HepG2 (cell line): ENCODE results near the gene PLCG1. TPM values are rescaled to one million over a fixed set of nuclear protein-coding genes. Genes with fewer than 3 reads are reported as not detected.

Experiments
- E2F2 ChIP-seq: sonication (generic); formaldehyde crosslinking; IDR thresholded peaks from 2 replicates; pipeline ENCODE4 v1.4.0; 2020; ENCODE audit warnings: missing genetic modification reagents, borderline replicate concordance
- FOXK1 ChIP-seq: sonication (generic); formaldehyde crosslinking; IDR thresholded peaks from 2 replicates; pipeline ENCODE4 v1.4.0; 2020; ENCODE audit warnings: low read depth, missing genetic modification reagents, borderline replicate concordance
- LBX2 ChIP-seq: sonication (generic); formaldehyde crosslinking; IDR thresholded peaks from 2 replicates; pipeline ENCODE4 v1.5.0; 2020; ENCODE audit warnings: missing genetic modification reagents, mild to moderate bottlenecking, borderline replicate concordance
- MEIS2 ChIP-seq: sonication (generic); formaldehyde crosslinking; IDR thresholded peaks from 2 replicates; pipeline ENCODE4 v1.9.0; 2021; ENCODE audit warnings: mild to moderate bottlenecking, missing genetic modification reagents
- MIER3 ChIP-seq: IDR thresholded peaks from 2 replicates; pipeline ENCODE4 v1.6.1; 2016; ENCODE audit warnings: missing compliant biosample characterization, borderline replicate concordance
- NFAT5 ChIP-seq: sonication (generic); formaldehyde crosslinking; IDR thresholded peaks from 2 replicates; pipeline ENCODE4 v1.4.0; 2020; ENCODE audit warnings: missing genetic modification reagents
- PHF8 ChIP-seq: sonication (generic); formaldehyde crosslinking; IDR thresholded peaks from 2 replicates; pipeline ENCODE4 v1.5.0; 2020; ENCODE audit warnings: missing genetic modification reagents
- SMAD1 ChIP-seq: sonication (generic); formaldehyde crosslinking; IDR thresholded peaks from 2 replicates; pipeline ENCODE4 v1.4.0; 2020; ENCODE audit warnings: missing genetic modification reagents, low read depth, mild to moderate bottlenecking, borderline replicate concordance
- TCF12 ChIP-seq, 2 experiments: fragments of 450-650 bp in 1 of 2; sonication (generic) in 1 of 2; formaldehyde crosslinking in 1 of 2; IDR thresholded peaks; 2 replicates each; pipeline versions ENCODE4 v1.6.1 to v1.8.0; 2017 to 2022; ENCODE audit warnings: antibody characterized with exemption in 1 of 2, mild to moderate bottlenecking in 1 of 2, missing genetic modification reagents in 1 of 2, moderate library complexity in 1 of 2
- ZBTB44 ChIP-seq: sonication (generic); formaldehyde crosslinking; IDR thresholded peaks from 2 replicates; pipeline ENCODE4 v1.4.0; 2020; ENCODE audit warnings: missing genetic modification reagents
- ZFP90 ChIP-seq: sonication (generic); formaldehyde crosslinking; IDR thresholded peaks from 2 replicates; pipeline ENCODE4 v1.8.0; 2022; ENCODE audit warnings: missing genetic modification reagents, mild to moderate bottlenecking, inconsistent platforms, borderline replicate concordance
- ZMYM2 ChIP-seq: sonication (generic); formaldehyde crosslinking; IDR thresholded peaks from 2 replicates; pipeline ENCODE4 v1.8.0; 2022; ENCODE audit warnings: mild to moderate bottlenecking, missing genetic modification reagents
- ZNF282 ChIP-seq: fragments of 450-650 bp; IDR thresholded peaks from 2 replicates; pipeline ENCODE4 v1.6.1; 2018; ENCODE audit not compliant: partially characterized antibody
- ZNF496 ChIP-seq: sonication (generic); formaldehyde crosslinking; IDR thresholded peaks from 2 replicates; pipeline ENCODE4 v1.8.1; 2023; ENCODE audit warnings: mild to moderate bottlenecking, moderate library complexity, missing genetic modification reagents; ENCODE audit not compliant: insufficient replicate concordance
- ZNF570 ChIP-seq: sonication (generic); formaldehyde crosslinking; IDR thresholded peaks from 2 replicates; pipeline ENCODE4 v1.4.0; 2020; ENCODE audit warnings: mild to moderate bottlenecking, missing genetic modification reagents, borderline replicate concordance
- ZNF878 ChIP-seq: sonication (generic); formaldehyde crosslinking; IDR thresholded peaks from 2 replicates; pipeline ENCODE4 v1.8.1; 2023; ENCODE audit warnings: mild to moderate bottlenecking, missing genetic modification reagents, moderate library complexity
- ZSCAN30 ChIP-seq: sonication (generic); formaldehyde crosslinking; IDR thresholded peaks from 2 replicates; pipeline ENCODE4 v1.5.0; 2020; ENCODE audit warnings: mild to moderate bottlenecking, missing genetic modification reagents
- polyA plus RNA-seq, 8 experiments: library from polyadenylated mRNA; depleted of rRNA in 3 of 8; stranded (reverse) in 7 of 8; unstranded in 1 of 8; fragments of >200 nt; fragmentation: Illumina TruSeq in 4 of 8; extraction: Trizol in 4 of 8; gene quantifications; 2 replicates each; pipeline versions ENCODE4 v1.2.1 to v1.2.3, GENCODE V29; 2011 to 2016; ENCODE audit warnings: low read depth in 4 of 8, missing spikeins in 1 of 8, mixed read lengths in 1 of 8; ENCODE audit not compliant: insufficient read depth in 1 of 8
- total RNA-seq, 5 experiments: library from RNA; depleted of rRNA; stranded (reverse); fragments of >200 nt; fragmentation: Illumina TruSeq; extraction: Trizol; gene quantifications; 2 replicates each; pipeline ENCODE4 v1.2.3, GENCODE V29; 2016; ENCODE audit warnings: low read depth in 1 of 5

The PLCG1 gene
- total and polyA plus RNA-seq, 2 of the 13 experiments (the other 11 are each of a cell fraction or from before 2014, with no cell fraction given), result 85.3 to 158 TPM

- 0 out of 2 replicates have a peak, but pooled peaks have one; percentile 69 for TF ChIP-seq ZBTB44 (CRISPR knock-in tag)
- no peak for TF ChIP-seq ZMYM2 (CRISPR knock-in tag)
- no peak for TF ChIP-seq ZNF570 (CRISPR knock-in tag)
- no peak for TF ChIP-seq MIER3
- TF ChIP-seq TCF12 (IDR thresholded peaks at IDR 0.05), result no peak
- TF ChIP-seq TCF12 (CRISPR knock-in tag; IDR thresholded peaks at IDR 0.05), result no peak
- no peak for TF ChIP-seq ZNF496 (CRISPR knock-in tag)
- no peak for TF ChIP-seq LBX2 (CRISPR knock-in tag)
- TF ChIP-seq FOXK1 (CRISPR knock-in tag), result no peak; the same call in 1 of the 2 replicates
- no peak for TF ChIP-seq NFAT5
- no peak for TF ChIP-seq SMAD1 (CRISPR knock-in tag)
- no peak for TF ChIP-seq ZSCAN30
- 0 out of 2 replicates have a peak, but pooled peaks have one; percentile 9 for TF ChIP-seq ZFP90 (CRISPR knock-in tag)
- TF ChIP-seq MEIS2 (CRISPR knock-in tag), result no peak; the same call in 1 of the 2 replicates
- TF ChIP-seq ZNF282, result no peak
- no peak for TF ChIP-seq ZNF878
- no peak for TF ChIP-seq PHF8 (CRISPR knock-in tag)
- TF ChIP-seq E2F2 (CRISPR knock-in tag), result peak; percentile 8; the same call in 1 of the 2 replicates
Observed at GRCh38 chr20:41135187-41135887, 2.0 kb upstream of the PLCG1 start (continued).
